IMR-90 (cell line): ENCODE results near the gene BRAF. TPM values are rescaled to one million over a fixed set of nuclear protein-coding genes. Genes with fewer than 3 reads are reported as not detected.

Experiments used
- ATAC-seq: fragments of 200-7000 bp; cut with Tn5 transposase; 2 replicates; pipeline ENCODE4 v1.9.1; 2020; ENCODE audit warnings: low read depth, mild to moderate bottlenecking, moderate library complexity
- BruUV-seq: library from RNA; stranded (reverse); fragments of 400-500 nt; replicated peaks from 2 replicates; lab custom pipeline; 2021; lab: Mats Ljungman, UMichigan
- CTCF ChIA-PET: fragments of 300-600 bp; formaldehyde crosslinking; extraction: SDS; loops from one replicate; lab custom pipeline; 2021; ENCODE audit warnings: antibody characterized with exemption; lab: Yijun Ruan, JAX
- POLR2A ChIA-PET: fragments of 300-600 bp; sonication (Branson Sonifier 250); formaldehyde crosslinking; loops from one replicate; lab custom pipeline; 2022; ENCODE audit warnings: antibody characterized with exemption; ENCODE audit not compliant: unreplicated experiment; lab: Charles Lee
- DNase-seq: peaks from one replicate; pipeline ENCODE4 v3.0.0; 2013
- H2AFZ ChIP-seq: replicated peaks from 2 replicates; pipeline ENCODE3; 2013; ENCODE audit warnings: low read length, mild to moderate bottlenecking; ENCODE audit not compliant: poor library complexity
- H2AK5ac ChIP-seq: 2 replicates; pipeline ENCODE4 v1.6.1; 2013; ENCODE audit warnings: low read depth, low read length, inconsistent platforms
- H2AK9ac ChIP-seq: replicated peaks from 2 replicates; pipeline ENCODE3; 2013; ENCODE audit warnings: mild to moderate bottlenecking, low read depth, low read length, moderate library complexity; ENCODE audit not compliant: poor library complexity
- H2BK120ac ChIP-seq: 2 replicates; pipeline ENCODE4 v1.6.1; 2013; ENCODE audit warnings: low read depth, low read length, inconsistent platforms
- H2BK15ac ChIP-seq: 3 replicates; pipeline ENCODE4 v1.6.1; 2013; ENCODE audit warnings: low read depth, low read length, inconsistent platforms
- H2BK20ac ChIP-seq: 2 replicates; pipeline ENCODE4 v1.6.1; 2013; ENCODE audit warnings: low read depth, mild to moderate bottlenecking, inconsistent platforms, low read length, moderate library complexity
- H2BK5ac ChIP-seq: 2 replicates; pipeline ENCODE4 v1.6.1; 2013; ENCODE audit warnings: mild to moderate bottlenecking, low read depth, low read length, inconsistent platforms; ENCODE audit not compliant: poor library complexity, severe bottlenecking
- H3K14ac ChIP-seq: replicated peaks from 2 replicates; pipeline ENCODE4 v1.6.1; 2013; ENCODE audit warnings: low read depth, low read length, inconsistent platforms
- H3K18ac ChIP-seq: 2 replicates; pipeline ENCODE4 v1.6.1; 2013; ENCODE audit warnings: low read depth, low read length, control low read depth
- H3K23ac ChIP-seq: 2 replicates; pipeline ENCODE4 v1.6.1; 2013; ENCODE audit warnings: low read depth, low read length, inconsistent platforms
- H3K27ac ChIP-seq: 2 replicates; pipeline ENCODE4 v1.5.1; 2013; ENCODE audit warnings: mild to moderate bottlenecking, control low read depth, low read length; ENCODE audit not compliant: insufficient read depth
- H3K27me3 ChIP-seq: 2 replicates; pipeline ENCODE4 v1.6.1; 2013; ENCODE audit warnings: low read length; ENCODE audit not compliant: control insufficient read depth, insufficient read depth
- H3K36me3 ChIP-seq: 2 replicates; pipeline ENCODE4 v1.6.1; 2013; ENCODE audit warnings: low read length, mixed read lengths; ENCODE audit not compliant: control insufficient read depth, insufficient read depth
- H3K4ac ChIP-seq: 2 replicates; pipeline ENCODE4 v1.6.1; 2013; ENCODE audit warnings: low read depth, low read length, inconsistent platforms
- H3K4me1 ChIP-seq: 2 replicates; pipeline ENCODE4 v1.6.1; 2013; ENCODE audit warnings: low read length, mixed read lengths; ENCODE audit not compliant: control insufficient read depth, insufficient read depth
- H3K4me2 ChIP-seq: 2 replicates; pipeline ENCODE4 v1.6.1; 2013; ENCODE audit warnings: low read depth, mild to moderate bottlenecking, control low read depth, low read length, moderate library complexity
- H3K4me3 ChIP-seq: 2 replicates; pipeline ENCODE4 v1.5.1; 2013; ENCODE audit warnings: low read depth, mild to moderate bottlenecking, control low read depth, low read length, moderate library complexity; ENCODE audit not compliant: insufficient read depth
- H3K56ac ChIP-seq: 2 replicates; pipeline ENCODE4 v1.6.1; 2013; ENCODE audit warnings: low read length, inconsistent platforms; ENCODE audit not compliant: insufficient read depth; ENCODE audit errors: extremely low read depth
- H3K79me1 ChIP-seq, 2 experiments: 2 replicates each; pipeline ENCODE4 v1.6.1; 2013; ENCODE audit warnings: low read length in 2 of 2, inconsistent platforms in 1 of 2, low read depth in 1 of 2
- H3K9ac ChIP-seq: 2 replicates; pipeline ENCODE4 v1.6.1; 2013; ENCODE audit warnings: low read depth, low read length, control low read depth
- H3K9me1 ChIP-seq: 2 replicates; pipeline ENCODE4 v1.6.1; 2013; ENCODE audit warnings: low read length, inconsistent platforms; ENCODE audit not compliant: insufficient read depth
- H3K9me3 ChIP-seq: 2 replicates; pipeline ENCODE4 v1.6.1; 2013; ENCODE audit warnings: low read length; ENCODE audit not compliant: control insufficient read depth, insufficient read depth
- H4K20me1 ChIP-seq: 2 replicates; pipeline ENCODE4 v1.6.1; 2013; ENCODE audit warnings: low read length, inconsistent platforms; ENCODE audit not compliant: insufficient read depth
- H4K5ac ChIP-seq: 2 replicates; pipeline ENCODE4 v1.6.1; 2013; ENCODE audit warnings: mild to moderate bottlenecking, low read depth, low read length, control low read depth
- H4K8ac ChIP-seq, 2 experiments: 2 replicates each; pipeline ENCODE4 v1.6.1; 2013; ENCODE audit warnings: low read depth in 2 of 2, low read length in 2 of 2, control low read depth in 1 of 2, inconsistent platforms in 1 of 2
- H4K91ac ChIP-seq: 2 replicates; pipeline ENCODE4 v1.6.1; 2013; ENCODE audit warnings: low read depth, low read length, inconsistent platforms; ENCODE audit not compliant: insufficient read depth
- BHLHE40 ChIP-seq: fragments of 150-350 bp; IDR thresholded peaks from 2 replicates; pipeline ENCODE4 v1.6.1; 2016; ENCODE audit warnings: mild to moderate bottlenecking, low read depth, low read length
- CEBPB ChIP-seq: IDR thresholded peaks from 2 replicates; pipeline ENCODE4 v1.6.1; 2012; ENCODE audit warnings: low read depth, low read length, improper control_type of control experiment
- CHD1 ChIP-seq: IDR thresholded peaks from 2 replicates; pipeline ENCODE4 v1.6.1; 2012; ENCODE audit warnings: low read depth, low read length, improper control_type of control experiment
- ELK1 ChIP-seq: fragments of 150-350 bp; IDR thresholded peaks from 2 replicates; pipeline ENCODE4 v1.6.1; 2016; ENCODE audit warnings: low read depth, mild to moderate bottlenecking, low read length, moderate library complexity, borderline replicate concordance
- MAZ ChIP-seq: IDR thresholded peaks from 2 replicates; pipeline ENCODE4 v1.6.1; 2012; ENCODE audit warnings: low read depth, mild to moderate bottlenecking, low read length, improper control_type of control experiment, moderate library complexity, borderline replicate concordance
- WGBS, 2 experiments: methylation state at CpG; one replicate each; pipeline versions ENCODE4 v1.1.5 to v1.1.7; 2013; ENCODE audit warnings: missing lambda C conversion rate in 2 of 2; ENCODE audit not compliant: insufficient read length in 1 of 2; ENCODE audit errors: extremely low coverage in 2 of 2; 5-methylcytosine and 5-hydroxymethylcytosine counted together
- dilution Hi-C: fragments of 300-500 bp; cut with HindIII; formaldehyde crosslinking; loops from one replicate; pipeline ENCODE4 v1.14.3; 2018; ENCODE audit warnings: low sequenced_read_pairs; ENCODE audit not compliant: unreplicated experiment
- in situ Hi-C: fragments of 300-500 bp; cut with MboI; formaldehyde crosslinking; loops from 3 replicates; pipeline ENCODE4 v1.14.3; 2019; ENCODE audit warnings: low sequenced_read_pairs, inconsistent platforms, mixed read lengths
- intact Hi-C: fragments of 100-400 bp; cut with micrococcal nuclease; formaldehyde crosslinking; loops from 2 replicates; pipeline ENCODE4 v1.10.0; 2022
- polyA plus RNA-seq, 3 experiments: library from polyadenylated mRNA; depleted of rRNA; stranded (reverse); fragments of >200 nt; gene quantifications; 2 replicates each; pipeline ENCODE4 v1.2.3, GENCODE V29; 2012; ENCODE audit warnings: low replicate concordance in 1 of 3
- total RNA-seq: library from RNA; depleted of rRNA; stranded (reverse); fragments of >200 nt; gene quantifications from 2 replicates; pipeline ENCODE4 v1.2.3, GENCODE V29; 2012

Gene BRAF
- total and polyA plus RNA-seq, 2 of the 4 experiments (the other 2 are of a cell fraction) = 5.7 to 12.9 TPM

- no TSS peak for BruUV-seq
- intact Hi-C loops = no loop called here
- CTCF ChIA-PET = no interaction called here
- no peak for DNase-seq
- Histone ChIP-seq H2BK15ac (no peak overlapping the region), H3K4me1 (no peaks in the 10 kb centered on the region), H4K8ac (no peak overlapping the region), H2BK20ac (no peak overlapping the region), H2BK120ac (no peak overlapping the region), H3K9ac (no peak overlapping the region), H3K9me1 (no peaks in the 10 kb centered on the region), H3K4ac (no peak overlapping the region), H2AK5ac (no peak overlapping the region), H2BK5ac (no peak overlapping the region), H3K56ac (no peak overlapping the region), H3K14ac (no peak overlapping the region), H2AFZ (no peak overlapping the region), H3K27ac (no peak overlapping the region), H4K20me1 (no peaks in the 10 kb centered on the region), H3K36me3 (peaks cover 2% of the 10 kb centered on the region; the same call in 1 of the 2 replicates), H2AK9ac (no peak overlapping the region), H3K18ac (no peak overlapping the region), H3K9me3 (no peaks in the 10 kb centered on the region), H4K5ac (no peak overlapping the region), H4K91ac (no peak overlapping the region), H3K27me3 (no peaks in the 10 kb centered on the region), H3K23ac (no peak overlapping the region), H3K4me2 (no peak overlapping the region), H3K4me3 (no peak overlapping the region), H3K79me1 (0 out of 4 replicates have a peak, but pooled peaks cover 0 to 3% of the 10 kb centered on the region in 2 experiments)
- dilution Hi-C loops = no loop called here
- no peak for TF ChIP-seq BHLHE40
- TF ChIP-seq CEBPB = no peak
- no peak for TF ChIP-seq ELK1
- no peak for TF ChIP-seq MAZ
- no peak for TF ChIP-seq CHD1
- ATAC-seq = no peak
- POLR2A ChIA-PET = no interaction called here
- no CpG with 5 or more reads among the region's 2 CpGs for WGBS, 2 experiments
- in situ Hi-C loops = no loop called here
Observed at GRCh38 chr7:140734096-140734495, 190.6 kb downstream of the BRAF start.
